Kidney epithelial cell (primary cell): ENCODE results near the gene DSCAML1. TPM values are rescaled to one million over a fixed set of nuclear protein-coding genes. Genes with fewer than 3 reads are reported as not detected.

ENCODE experiments used
- DNase-seq: peaks from one replicate; pipeline ENCODE4 v3.0.0-alpha.2; 2010; ENCODE audit warnings: low read depth
- H3K27me3 ChIP-seq: 2 replicates; pipeline ENCODE4 v1.6.0; 2011; ENCODE audit warnings: low read length; ENCODE audit not compliant: control insufficient read depth, insufficient read depth
- H3K36me3 ChIP-seq: 2 replicates; pipeline ENCODE4 v1.5.1; 2011; ENCODE audit warnings: low read length; ENCODE audit not compliant: control insufficient read depth, insufficient read depth
- H3K4me3 ChIP-seq: 2 replicates; pipeline ENCODE4 v1.5.1; 2011; ENCODE audit warnings: low read depth, mild to moderate bottlenecking, control low read depth, low read length
- total RNA-seq: library from RNA; depleted of rRNA; stranded (reverse); fragments of >200 nt; gene quantifications from 2 replicates; pipeline ENCODE4 v1.2.3, GENCODE V29; 2015
- TF ChIP-seq, protein P1 (sequence below): IDR thresholded peaks from 2 replicates; pipeline ENCODE4 v1.5.1; 2011; ENCODE audit warnings: mild to moderate bottlenecking, moderate library complexity, low read length, control low read depth, inconsistent platforms; ENCODE audit not compliant: insufficient read depth, poor library complexity, severe bottlenecking

DSCAML1 gene
- total RNA-seq, 1 donor from 2014 or later = 3.1 TPM

GRCh38 chr11:117484156-117484555 lies 312.9 kb downstream of the DSCAML1 start:
- Histone ChIP-seq H3K27me3 (peaks cover 20% of the 10 kb centered on the region), H3K4me3 (no peak overlapping the region), H3K36me3 (no peaks in the 10 kb centered on the region)
- DNase-seq = no peak
- TF ChIP-seq, protein P1, sequence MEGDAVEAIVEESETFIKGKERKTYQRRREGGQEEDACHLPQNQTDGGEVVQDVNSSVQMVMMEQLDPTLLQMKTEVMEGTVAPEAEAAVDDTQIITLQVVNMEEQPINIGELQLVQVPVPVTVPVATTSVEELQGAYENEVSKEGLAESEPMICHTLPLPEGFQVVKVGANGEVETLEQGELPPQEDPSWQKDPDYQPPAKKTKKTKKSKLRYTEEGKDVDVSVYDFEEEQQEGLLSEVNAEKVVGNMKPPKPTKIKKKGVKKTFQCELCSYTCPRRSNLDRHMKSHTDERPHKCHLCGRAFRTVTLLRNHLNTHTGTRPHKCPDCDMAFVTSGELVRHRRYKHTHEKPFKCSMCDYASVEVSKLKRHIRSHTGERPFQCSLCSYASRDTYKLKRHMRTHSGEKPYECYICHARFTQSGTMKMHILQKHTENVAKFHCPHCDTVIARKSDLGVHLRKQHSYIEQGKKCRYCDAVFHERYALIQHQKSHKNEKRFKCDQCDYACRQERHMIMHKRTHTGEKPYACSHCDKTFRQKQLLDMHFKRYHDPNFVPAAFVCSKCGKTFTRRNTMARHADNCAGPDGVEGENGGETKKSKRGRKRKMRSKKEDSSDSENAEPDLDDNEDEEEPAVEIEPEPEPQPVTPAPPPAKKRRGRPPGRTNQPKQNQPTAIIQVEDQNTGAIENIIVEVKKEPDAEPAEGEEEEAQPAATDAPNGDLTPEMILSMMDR = no peak

DNA sequence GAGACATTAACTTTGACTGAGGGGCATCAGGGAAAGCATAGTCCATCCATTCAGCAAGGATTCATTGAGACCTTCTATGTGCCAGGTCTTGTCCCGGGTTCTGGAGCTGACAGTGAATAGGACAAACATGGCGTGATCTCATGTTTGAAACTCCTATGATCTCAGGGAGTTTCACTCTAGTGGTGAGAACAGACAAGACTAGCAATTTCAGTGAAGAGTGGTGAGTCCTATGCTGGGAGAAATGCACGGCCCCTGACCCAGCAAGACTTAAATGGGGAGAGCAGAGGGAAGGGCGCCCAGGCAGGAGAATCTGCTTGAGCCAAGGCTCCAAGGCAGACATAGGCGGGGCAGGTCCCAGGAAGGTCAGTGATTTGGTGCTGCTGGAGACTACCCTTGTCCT lies 313.6 kb downstream of the DSCAML1 start:
- DNase-seq = no peak
- H3K4me3 ChIP-seq = no peak overlapping the region
- TF ChIP-seq, protein P1 = no peak
- H3K36me3 ChIP-seq = no peaks in the 10 kb centered on the region
- H3K27me3 ChIP-seq = peaks cover 23% of the 10 kb centered on the region

GRCh38 chr11:117482881-117483280 lies 314.1 kb downstream of the DSCAML1 start:
- H3K36me3 ChIP-seq = no peaks in the 10 kb centered on the region
- no peak for DNase-seq
- TF ChIP-seq, protein P1 = no peak
- H3K4me3 ChIP-seq = no peak overlapping the region
- H3K27me3 ChIP-seq = peaks cover 25% of the 10 kb centered on the region

DNA sequence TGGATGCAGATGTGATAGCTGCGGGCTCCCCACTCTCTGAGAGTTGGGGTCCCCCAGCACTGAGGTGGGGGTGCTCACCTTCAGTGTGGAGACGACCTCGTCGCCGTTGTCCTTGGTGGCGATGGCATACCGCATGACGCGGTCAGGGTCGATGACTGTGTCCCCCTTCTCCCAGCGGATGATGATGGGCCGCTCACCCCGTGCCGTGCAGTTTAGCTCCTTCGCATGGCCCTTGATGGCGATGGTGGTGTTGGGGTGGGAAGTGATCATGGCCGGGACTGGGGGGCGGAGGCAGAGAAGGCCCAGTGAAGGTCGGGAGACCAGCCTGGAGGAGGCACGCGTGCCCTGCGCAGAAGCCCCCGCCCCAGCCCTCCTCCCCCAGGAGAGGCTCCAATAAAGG lies 315.1 kb downstream of the DSCAML1 start:
- TF ChIP-seq, protein P1 = no peak
- H3K36me3 ChIP-seq = no peaks in the 10 kb centered on the region
- DNase-seq = no peak
- H3K27me3 ChIP-seq = peaks cover 31% of the 10 kb centered on the region
- no peak overlapping the region for H3K4me3 ChIP-seq

- Histone ChIP-seq H3K27me3 (peaks cover 35% of the 10 kb centered on the region), H3K36me3 (no peaks in the 10 kb centered on the region), H3K4me3 (no peak overlapping the region)
- TF ChIP-seq, protein P1 = no peak
- no peak for DNase-seq
Measured at GRCh38 chr11:117481036-117481435, 316.0 kb downstream of the DSCAML1 start.

DNA sequence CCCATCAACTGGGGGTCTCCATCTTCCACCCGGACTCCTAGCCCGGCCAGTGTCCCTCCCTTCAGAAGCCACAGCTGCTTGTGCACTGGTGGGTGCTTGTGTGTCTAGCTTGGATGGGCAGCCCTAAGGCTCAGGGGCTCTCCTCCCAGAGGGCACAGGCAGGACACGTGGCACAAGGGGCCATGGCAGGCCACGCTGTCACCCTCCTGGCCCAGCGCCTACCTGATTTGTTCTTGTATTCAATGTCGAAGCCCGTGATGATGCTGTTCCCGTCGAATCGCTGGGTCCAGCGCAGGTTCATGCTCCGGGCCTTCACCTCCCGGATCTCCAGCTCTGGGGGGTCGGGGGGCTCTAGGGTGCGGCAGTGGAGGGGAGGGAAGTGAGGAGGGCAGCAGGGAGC lies 316.8 kb downstream of the DSCAML1 start:
- DNase-seq = no peak
- peaks cover 32% of the 10 kb centered on the region for H3K27me3 ChIP-seq
- TF ChIP-seq, protein P1 = no peak

More for the DNA sequence above, 316.8 kb downstream of the DSCAML1 start:
- Histone ChIP-seq H3K36me3 (no peaks in the 10 kb centered on the region), H3K4me3 (no peak overlapping the region)
